ENCODE data around the gene TTLL10.

TTLL10 gene

DNA sequence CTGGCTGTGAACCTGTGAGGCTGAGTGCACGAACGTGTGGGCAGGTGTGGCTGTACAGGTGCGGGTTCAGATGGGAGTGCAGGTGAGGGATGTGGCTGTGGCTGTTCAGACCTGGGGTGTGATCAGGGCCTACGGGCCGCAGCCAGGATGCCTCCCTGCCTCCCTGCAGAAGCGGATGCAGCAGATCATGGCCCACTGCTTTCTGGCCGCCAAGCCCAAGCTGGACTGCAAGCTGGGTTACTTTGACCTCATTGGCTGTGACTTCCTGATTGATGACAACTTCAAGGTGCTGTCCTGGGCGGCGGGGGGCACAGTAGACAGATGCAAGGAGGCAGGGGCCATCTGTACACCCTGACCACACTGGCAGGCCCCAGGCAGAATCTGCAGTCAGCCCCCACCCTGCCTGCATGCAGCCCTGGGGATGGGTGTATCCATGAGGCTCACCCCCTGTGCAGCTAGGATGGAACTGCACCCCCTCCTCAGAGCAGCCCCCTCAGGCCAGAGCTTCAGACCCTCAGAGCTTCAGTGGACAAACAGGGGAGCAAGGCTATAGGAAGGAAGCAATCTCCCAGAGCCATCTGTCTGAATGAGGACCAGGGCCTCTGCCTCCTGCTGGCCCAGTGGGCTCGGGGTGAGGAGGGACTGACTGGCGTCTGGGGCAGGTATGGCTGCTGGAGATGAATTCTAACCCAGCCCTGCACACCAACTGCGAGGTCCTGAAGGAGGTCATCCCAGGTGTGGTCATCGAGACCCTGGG lies 22.9 kb downstream of the TTLL10 start:
- DNase-seq: no peak

GRCh38 chr1:1197188-1197500 lies 23.5 kb downstream of the TTLL10 start:
- no peak for DNase-seq

DNA sequence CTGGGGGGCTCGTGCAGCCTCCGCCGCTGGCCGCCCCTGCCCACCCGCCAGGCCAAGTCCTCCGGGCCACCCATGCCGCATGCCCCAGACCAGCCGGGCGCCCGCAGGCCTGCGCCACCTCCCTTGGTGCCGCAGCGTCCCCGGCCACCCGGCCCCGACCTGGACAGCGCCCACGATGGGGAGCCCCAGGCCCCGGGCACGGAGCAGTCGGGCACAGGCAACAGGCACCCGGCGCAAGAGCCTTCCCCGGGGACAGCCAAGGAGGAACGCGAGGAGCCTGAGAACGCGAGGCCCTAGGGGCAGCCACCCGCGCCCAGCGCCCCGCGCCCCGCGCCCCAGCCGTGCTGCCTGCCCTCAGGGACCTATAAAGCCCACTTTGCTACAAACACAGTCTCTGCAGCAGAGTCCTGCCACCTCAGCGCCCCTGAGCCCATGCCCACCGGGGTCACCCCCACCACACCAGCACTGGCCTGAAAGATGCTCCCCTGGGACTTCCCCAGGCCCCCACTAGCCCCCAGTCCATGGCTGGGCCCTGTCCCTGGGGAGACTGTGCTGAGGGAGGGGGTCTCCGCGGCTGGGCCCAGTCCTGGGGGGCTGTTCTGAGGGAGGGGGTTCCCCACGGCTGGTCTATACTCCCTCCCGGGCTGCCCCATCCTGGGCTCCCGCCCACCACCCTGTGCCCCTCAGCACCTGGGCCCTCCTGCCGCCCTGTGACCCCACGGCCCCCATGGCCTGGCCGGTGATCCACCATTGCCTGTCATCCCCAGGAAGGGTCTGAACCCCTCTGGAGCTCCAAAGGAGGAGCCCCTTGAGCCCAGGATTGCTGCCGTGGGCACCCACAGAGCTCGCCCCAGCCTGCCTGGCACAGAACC lies 24.1 kb downstream of the TTLL10 start:
- no peak for DNase-seq

DNA sequence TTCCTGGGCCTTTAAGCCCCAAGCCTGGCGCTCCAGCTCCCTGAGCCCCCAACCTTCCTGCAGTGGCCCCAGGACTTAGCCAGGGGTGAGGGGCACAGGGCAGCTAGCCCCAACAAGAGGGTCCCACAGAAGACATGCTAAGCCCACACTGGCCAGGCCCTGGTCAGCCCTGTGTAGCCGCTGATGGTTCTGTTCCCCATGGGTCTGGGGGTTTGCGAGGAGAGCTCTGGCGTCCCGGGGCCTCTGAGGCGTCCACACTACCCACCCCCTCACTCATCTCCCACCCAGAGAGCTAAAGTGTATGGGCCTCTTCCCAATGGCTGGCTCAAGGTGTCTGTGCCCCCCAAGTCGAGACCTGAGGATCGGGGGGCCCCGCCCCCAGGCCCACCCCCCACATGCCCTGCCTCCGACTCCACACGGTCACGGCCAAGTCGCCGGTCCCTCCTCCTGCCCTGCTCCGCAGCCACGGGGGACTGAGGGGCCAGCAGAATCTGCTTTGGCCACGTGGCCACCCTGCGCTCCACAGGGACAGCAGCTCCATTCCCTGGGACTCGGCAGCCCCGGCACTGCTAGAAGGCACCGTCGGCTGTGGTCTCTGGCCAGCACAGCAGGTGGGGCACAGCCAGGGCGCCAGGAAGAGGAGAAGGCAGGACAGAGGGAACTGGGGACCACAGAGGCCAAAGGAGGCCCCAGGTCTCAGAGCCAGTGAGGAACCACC lies 24.9 kb downstream of the TTLL10 start:
- no peak for DNase-seq

DNA sequence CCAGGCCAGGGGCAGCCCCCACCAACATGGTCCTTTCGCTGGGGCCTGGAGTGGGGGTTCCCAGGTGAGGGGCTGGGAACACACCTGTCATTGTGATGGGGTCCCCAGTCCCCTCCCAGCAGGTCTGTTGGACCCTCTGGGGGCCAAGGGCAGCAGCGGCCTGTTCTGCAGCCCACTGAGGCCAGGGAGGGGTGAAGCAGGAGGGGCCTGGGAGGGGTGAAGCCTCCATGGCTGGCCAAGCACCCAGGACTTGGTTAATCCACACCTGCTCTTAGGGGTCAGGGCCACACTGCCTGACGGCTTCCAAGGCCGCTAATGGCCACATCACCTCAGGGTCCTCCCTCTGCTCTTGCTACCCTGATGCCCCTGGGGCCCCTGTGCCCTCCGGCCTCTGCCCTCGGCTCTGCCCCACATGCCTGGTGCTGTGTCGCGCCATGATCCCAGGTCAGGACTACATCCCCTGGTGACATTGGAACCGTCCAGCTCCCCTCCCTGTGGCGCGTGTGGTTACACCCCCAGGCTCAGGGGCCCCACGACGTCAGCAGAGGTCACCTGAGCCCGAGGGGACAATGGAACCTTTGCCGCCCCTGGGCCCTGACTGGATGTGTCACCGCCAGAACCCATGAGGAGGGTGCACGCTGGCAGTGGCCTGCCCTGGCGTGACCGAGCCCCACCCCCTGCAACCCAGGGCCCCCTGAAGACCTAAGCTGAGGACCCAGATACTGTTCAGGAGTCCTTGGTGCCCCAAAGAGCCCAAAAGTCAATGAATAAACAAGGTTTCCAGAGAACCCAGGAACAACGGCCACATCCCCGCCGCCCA lies 25.7 kb downstream of the TTLL10 start:
- DNase-seq: no peak

- no peak for DNase-seq
Measured at GRCh38 chr1:1199961-1200875, 26.5 kb downstream of the TTLL10 start.

- DNase-seq: no peak
Measured at GRCh38 chr1:1200876-1201810, 27.5 kb downstream of the TTLL10 start.

DNA sequence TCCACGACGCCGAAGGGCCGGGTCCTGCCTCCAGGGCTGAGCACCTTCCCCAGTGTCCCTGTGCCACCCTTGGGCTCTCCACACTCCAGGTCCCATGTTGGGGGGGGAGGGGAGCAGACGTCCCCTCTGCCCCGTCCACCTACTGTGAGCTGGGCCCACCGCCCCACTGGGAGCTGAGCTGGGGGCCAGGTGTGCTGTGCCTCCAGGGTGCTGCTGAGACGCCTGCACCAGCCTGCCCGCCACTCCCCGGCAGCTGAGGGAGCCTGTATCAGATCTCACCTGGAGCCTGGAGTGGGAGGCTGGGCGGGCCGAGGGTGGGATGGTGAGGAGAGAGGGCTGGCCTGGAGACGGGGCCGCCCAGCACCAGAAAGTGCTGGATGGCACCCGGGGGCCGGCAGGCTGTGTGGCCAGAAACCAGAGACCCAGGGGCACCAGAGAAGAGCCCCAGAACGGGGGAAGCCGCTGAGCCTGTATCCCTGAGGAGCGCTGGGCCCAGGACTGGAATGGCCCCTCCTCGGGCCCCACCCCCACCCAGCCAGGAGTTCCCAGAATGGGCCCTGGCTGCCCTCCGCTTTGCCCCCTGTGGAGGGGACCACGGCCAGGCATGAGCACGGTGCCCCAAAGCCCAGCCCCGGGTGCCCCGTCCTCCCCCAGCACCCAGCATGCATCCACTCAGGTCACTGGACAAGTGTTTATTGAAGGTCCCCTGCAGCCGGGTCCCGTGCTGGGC lies 29.3 kb downstream of the TTLL10 start:
- DNase-seq: no peak

DNA sequence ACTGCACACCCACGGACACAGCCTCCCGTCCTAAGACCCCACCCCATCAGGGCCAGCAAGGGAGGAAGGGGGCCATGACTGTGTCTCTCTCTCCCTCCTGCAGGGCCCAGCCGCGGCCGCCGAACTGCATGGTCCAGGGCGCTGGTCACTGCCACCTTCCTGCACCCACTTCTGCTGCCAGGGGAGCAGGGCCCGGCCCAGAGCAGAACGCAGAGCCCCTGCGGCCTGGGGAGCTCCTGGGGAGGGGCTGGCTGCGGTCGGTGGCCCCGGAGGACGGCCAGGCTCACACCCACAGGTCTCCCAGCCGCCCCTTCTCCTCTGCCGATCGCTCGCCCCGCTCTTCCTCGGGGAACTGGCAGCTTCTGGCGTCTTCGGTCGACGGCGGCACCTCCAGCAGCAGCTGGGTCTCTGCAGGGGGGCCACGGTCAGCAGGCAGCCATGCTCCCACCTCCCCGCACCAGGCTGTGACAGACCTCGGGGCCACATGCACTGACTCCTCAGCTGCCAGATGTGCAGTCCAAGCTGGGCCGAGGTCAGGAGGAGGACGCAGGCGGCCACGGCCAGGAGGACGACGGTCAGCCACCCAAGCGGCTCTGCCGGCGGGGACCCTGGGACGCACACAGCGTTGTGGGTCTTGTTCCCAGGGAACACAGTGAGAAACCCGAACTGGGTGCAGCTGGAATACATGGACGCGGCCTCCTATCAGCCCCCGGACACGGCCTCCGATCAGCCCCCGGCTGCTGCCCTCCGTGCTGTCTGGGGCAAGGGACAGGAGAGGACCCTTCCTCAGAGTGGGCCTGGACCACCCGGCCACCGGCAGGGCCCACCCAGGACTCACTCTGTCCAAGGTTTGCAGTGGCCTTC lies 30.1 kb downstream of the TTLL10 start:
- DNase-seq: no peak

- no peak for DNase-seq
Measured at GRCh38 chr1:1204425-1204920, 30.8 kb downstream of the TTLL10 start.

DNA sequence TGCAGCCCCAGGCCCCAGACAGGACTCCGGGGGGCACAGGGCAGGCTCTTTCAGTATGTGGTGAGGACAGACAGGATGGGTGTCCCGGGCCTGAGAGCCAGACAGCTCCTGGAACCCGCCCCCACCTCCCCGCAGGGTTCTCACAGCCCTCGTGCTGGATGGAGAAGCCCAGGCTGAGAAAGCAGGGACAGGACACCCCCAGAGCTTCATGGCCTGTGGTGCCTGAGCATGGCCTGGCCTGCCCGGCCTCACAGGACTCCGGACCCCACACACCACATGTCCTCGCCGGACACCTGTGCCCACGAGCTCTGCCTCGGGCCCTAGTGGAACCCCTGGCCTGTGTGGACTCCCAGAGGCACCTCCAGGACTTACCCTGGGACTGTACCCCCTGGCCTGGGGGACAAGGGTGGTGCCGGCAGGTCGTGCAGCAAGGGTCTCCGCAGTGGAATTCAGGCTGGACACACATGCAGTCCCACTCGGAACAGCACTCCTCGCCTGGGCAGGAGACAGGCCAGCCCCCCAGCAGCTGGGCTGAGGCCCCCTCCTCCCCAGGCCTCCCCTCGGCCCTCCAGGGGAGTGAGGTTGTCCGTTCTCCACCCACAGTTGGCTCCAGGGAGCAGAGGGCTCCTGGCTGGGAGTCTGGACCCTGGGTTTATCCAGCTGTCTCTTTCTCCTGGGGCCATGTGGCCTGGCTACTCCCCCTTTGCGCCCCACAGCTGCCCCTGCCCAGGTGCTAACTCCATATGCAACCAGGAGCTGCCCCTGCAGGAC lies 31.5 kb downstream of the TTLL10 start:
- no peak for DNase-seq

DNA sequence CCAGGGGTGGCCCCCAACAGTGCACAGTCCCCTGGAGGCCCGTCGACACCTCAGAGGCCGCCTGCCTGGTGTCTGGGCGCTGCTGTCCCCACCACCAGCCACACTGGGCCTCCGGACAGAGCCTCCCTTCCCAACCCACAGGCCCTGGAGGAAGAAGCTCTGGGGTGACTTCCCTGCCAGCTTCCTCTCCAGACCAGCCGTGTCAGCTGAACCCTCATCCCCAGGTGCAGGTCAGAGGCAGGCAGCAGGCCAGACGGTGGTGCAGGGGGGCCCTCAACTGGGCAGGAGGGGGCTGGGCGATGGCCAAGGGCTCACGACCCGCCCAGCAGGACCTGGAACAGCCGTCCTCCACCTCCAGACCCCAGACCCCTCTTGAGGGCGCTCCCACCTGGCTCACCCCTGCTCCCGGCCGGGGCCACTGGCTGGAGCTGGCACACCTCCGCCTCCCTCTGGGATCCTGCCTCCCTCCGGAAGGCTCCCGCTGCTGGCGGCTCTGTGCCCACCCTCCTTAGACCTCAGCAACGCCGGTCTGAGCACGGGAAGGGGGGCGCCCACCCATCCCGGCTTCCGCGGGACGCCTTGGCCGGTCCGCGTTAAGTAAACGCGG lies 32.2 kb downstream of the TTLL10 start:
- no peak for DNase-seq

DNA sequence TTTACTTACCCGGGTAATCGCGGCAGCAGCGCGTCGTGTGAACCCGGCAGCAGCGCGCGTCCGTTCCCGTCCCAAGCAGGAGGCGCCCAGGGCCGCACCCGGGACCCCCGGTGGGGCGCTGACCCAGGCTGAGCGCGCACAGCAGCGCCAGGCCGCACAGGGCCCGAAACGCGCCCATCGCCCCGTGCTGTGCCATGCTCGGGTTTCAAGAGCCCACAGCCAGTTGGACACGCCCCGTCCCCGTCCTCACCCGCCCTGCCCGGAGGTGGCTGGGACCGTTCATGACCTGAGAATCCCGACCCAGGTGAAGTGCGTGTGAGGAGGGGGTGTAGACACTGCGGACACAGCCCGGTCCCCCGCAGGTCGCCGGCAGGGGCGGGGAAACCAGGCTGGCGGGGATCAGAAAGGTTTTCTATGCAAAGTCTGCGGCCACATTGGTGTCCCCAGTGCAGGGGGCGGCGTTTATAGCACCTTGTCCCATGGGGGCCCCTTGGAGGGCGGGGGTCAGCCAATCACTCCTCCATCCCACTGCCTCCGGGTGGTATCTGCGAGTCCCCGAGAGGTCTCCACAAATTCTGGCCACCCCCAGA lies 32.8 kb downstream of the TTLL10 start, which contains the start of gene TNFRSF18:
TSS of gene TNFRSF18 (minus strand) at position 217 of the 590 bp plus-strand sequence. CDS start at position 196, 21 bp downstream.
- no peak for DNase-seq

- DNase-seq: no peak
Measured at GRCh38 chr1:1206966-1207531, 33.4 kb downstream of the TTLL10 start.

- DNase-seq: no peak
Measured at GRCh38 chr1:1207571-1207892, 33.9 kb downstream of the TTLL10 start.

GRCh38 chr1:1208713-1209433 lies 35.2 kb downstream of the TTLL10 start:
- DNase-seq: no peak

All from SHP77 (cell line).